Neuron (in vitro differentiated cells): Measurements from ENCODE around the gene PIGK.

Source experiments
- H2AFZ ChIP-seq: one replicate; pipeline ENCODE4 v1.6.1; 2013; ENCODE audit warnings: low read depth, mild to moderate bottlenecking, inconsistent platforms, low read length, moderate library complexity
- H3K27me3 ChIP-seq: one replicate; pipeline ENCODE4 v1.6.1; 2013; ENCODE audit warnings: low read length; ENCODE audit not compliant: insufficient read depth
- H3K36me3 ChIP-seq: one replicate; pipeline ENCODE4 v1.6.1; 2013; ENCODE audit warnings: low read length; ENCODE audit not compliant: insufficient read depth
- H3K4me1 ChIP-seq: one replicate; pipeline ENCODE4 v1.6.1; 2013; ENCODE audit warnings: low read length; ENCODE audit not compliant: insufficient read depth
- H3K4me3 ChIP-seq: 2 replicates; pipeline ENCODE4 v1.5.1; 2013; ENCODE audit warnings: mild to moderate bottlenecking, low read length, moderate library complexity
- H3K9me3 ChIP-seq: one replicate; pipeline ENCODE4 v1.6.1; 2013; ENCODE audit warnings: low read length

The PIGK gene

GRCh38 chr1:77121503-77121902 lies 97.7 kb downstream of the PIGK start:
- H3K4me3 ChIP-seq: no peak overlapping the region
- no peaks in the 10 kb centered on the region for H3K9me3 ChIP-seq
- no peaks in the 10 kb centered on the region for H3K27me3 ChIP-seq
- no peak overlapping the region for H2AFZ ChIP-seq
- H3K36me3 ChIP-seq: no peaks in the 10 kb centered on the region
- H3K4me1 ChIP-seq: peaks cover 7% of the 10 kb centered on the region

GRCh38 chr1:77120950-77121349 lies 98.3 kb downstream of the PIGK start:
- H3K9me3 ChIP-seq: no peaks in the 10 kb centered on the region
- H3K4me1 ChIP-seq: peaks cover 7% of the 10 kb centered on the region
- H3K27me3 ChIP-seq: no peaks in the 10 kb centered on the region
- no peak overlapping the region for H3K4me3 ChIP-seq
- H3K36me3 ChIP-seq: no peaks in the 10 kb centered on the region
- H2AFZ ChIP-seq: no peak overlapping the region

DNA sequence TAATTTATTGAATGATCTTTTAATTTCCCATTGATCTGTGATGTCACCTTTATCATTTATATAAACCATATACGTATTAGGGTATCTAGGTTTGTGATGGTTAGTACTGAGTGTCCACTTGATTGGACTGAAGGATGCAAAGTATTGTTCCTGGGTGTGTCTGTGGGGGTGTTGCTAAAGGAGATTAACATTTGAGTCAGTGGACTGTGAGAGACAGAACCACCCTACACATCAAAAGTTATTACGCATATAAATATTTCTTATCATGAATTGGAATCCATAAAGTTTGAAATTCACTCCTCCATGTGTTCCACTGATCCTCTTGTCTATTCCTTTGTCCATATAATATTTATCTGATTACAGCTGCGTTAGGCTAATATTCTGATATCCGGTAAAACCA lies 100.5 kb downstream of the PIGK start:
- no peaks in the 10 kb centered on the region for H3K36me3 ChIP-seq
- H3K27me3 ChIP-seq: no peaks in the 10 kb centered on the region
- H2AFZ ChIP-seq: no peak overlapping the region
- peaks cover 7% of the 10 kb centered on the region for H3K4me1 ChIP-seq
- no peak overlapping the region for H3K4me3 ChIP-seq
- no peaks in the 10 kb centered on the region for H3K9me3 ChIP-seq

DNA sequence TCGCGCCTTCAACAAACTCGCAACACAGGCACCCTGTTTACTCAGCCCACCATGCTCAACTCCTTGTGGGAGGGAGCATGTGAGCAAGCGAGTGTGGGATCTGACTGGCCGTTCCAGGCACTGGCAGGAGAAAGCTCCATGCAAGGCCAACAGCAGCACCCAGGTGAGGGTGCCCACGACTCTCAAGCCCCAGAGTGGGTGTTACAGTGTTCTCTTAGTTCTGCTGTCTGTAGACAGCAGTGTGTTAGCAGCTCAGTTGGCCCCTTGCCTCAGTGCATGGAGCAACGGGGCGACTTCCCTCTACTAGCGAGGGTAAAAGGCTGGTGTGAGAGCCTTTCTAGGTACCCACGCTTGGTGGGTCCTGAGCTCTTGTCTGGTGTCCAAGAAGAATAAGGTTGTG lies 114.6 kb downstream of the PIGK start:
- no peaks in the 10 kb centered on the region for H3K27me3 ChIP-seq
- no peak overlapping the region for H3K4me3 ChIP-seq
- H3K36me3 ChIP-seq: no peaks in the 10 kb centered on the region
- H3K9me3 ChIP-seq: peaks cover 2% of the 10 kb centered on the region
- peaks cover 3% of the 10 kb centered on the region for H3K4me1 ChIP-seq
- H2AFZ ChIP-seq: no peak overlapping the region

- Histone ChIP-seq H3K9me3 (peaks cover 2% of the 10 kb centered on the region), H3K4me3 (no peak overlapping the region), H3K27me3 (no peaks in the 10 kb centered on the region), H3K4me1 (peaks cover 3% of the 10 kb centered on the region), H2AFZ (no peak overlapping the region), H3K36me3 (no peaks in the 10 kb centered on the region)
Measured at GRCh38 chr1:77103486-77103885, 115.7 kb downstream of the PIGK start.

DNA sequence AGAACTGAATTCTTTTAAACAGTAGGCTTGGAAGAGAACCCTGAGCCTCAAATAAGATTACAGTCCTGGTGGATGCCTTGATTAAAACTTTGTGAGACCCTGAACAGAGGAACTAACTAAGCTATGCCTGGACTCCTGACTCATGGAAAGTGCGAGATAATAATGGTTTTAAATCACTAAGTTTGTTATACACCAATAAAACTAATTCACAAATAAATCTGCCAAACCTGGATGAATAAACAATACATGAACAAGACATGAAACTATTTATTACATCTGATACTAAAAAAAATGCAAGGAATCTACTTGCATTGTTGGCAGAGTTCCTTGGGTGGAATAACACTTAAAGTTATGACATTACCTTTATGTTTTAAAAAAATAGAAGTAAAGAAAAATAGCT lies 118.4 kb downstream of the PIGK start:
- H3K27me3 ChIP-seq: no peaks in the 10 kb centered on the region
- peaks cover 3% of the 10 kb centered on the region for H3K4me1 ChIP-seq
- H2AFZ ChIP-seq: no peak overlapping the region
- H3K9me3 ChIP-seq: peaks cover 5% of the 10 kb centered on the region
- H3K4me3 ChIP-seq: no peak overlapping the region
- H3K36me3 ChIP-seq: no peaks in the 10 kb centered on the region

- no peak overlapping the region for H2AFZ ChIP-seq
- H3K4me3 ChIP-seq: no peak overlapping the region
- H3K9me3 ChIP-seq: peaks cover 3% of the 10 kb centered on the region
- H3K36me3 ChIP-seq: no peaks in the 10 kb centered on the region
- peaks cover 11% of the 10 kb centered on the region for H3K4me1 ChIP-seq
- no peaks in the 10 kb centered on the region for H3K27me3 ChIP-seq
Measured at GRCh38 chr1:77096496-77097255, 122.6 kb downstream of the PIGK start.

DNA sequence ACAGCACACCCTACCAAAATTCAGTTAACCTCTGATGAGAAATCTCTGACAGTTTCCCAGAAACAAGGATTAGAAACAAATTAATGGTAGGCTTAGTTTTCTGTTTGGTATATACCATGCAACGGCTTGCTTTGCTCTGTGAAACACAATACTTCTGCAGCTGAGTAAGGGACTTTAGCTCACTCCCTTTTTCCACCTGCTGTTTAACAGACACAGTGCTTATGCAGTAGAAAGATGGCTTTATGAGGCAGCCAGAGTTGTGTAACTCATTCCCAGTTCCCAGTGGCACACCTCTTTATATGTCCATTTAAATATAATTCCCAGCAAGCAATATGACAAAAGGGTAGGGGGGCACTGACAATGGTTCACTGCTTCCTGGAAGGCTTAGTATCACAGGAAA lies 124.0 kb downstream of the PIGK start:
- Histone ChIP-seq H3K27me3 (no peaks in the 10 kb centered on the region), H3K9me3 (peaks cover 3% of the 10 kb centered on the region), H3K36me3 (no peaks in the 10 kb centered on the region), H2AFZ (no peak overlapping the region), H3K4me1 (peaks cover 8% of the 10 kb centered on the region), H3K4me3 (no peak overlapping the region)

GRCh38 chr1:77089756-77090155 lies 129.5 kb downstream of the PIGK start:
- Histone ChIP-seq H3K9me3 (no peaks in the 10 kb centered on the region), H3K4me3 (no peak overlapping the region), H3K4me1 (peaks cover 9% of the 10 kb centered on the region), H3K36me3 (no peaks in the 10 kb centered on the region), H3K27me3 (no peaks in the 10 kb centered on the region), H2AFZ (no peak overlapping the region)

GRCh38 chr1:77085109-77085508 lies 134.1 kb downstream of the PIGK start:
- H3K27me3 ChIP-seq: no peaks in the 10 kb centered on the region
- H2AFZ ChIP-seq: no peak overlapping the region
- no peaks in the 10 kb centered on the region for H3K9me3 ChIP-seq
- H3K4me1 ChIP-seq: peaks cover 9% of the 10 kb centered on the region
- no peaks in the 10 kb centered on the region for H3K36me3 ChIP-seq
- no peak overlapping the region for H3K4me3 ChIP-seq

- H3K36me3 ChIP-seq: no peaks in the 10 kb centered on the region
- no peaks in the 10 kb centered on the region for H3K27me3 ChIP-seq
- H3K4me1 ChIP-seq: peaks cover 2% of the 10 kb centered on the region
- no peak overlapping the region for H3K4me3 ChIP-seq
- H3K9me3 ChIP-seq: no peaks in the 10 kb centered on the region
- H2AFZ ChIP-seq: no peak overlapping the region
Measured at GRCh38 chr1:77084457-77084856, 134.8 kb downstream of the PIGK start.

DNA sequence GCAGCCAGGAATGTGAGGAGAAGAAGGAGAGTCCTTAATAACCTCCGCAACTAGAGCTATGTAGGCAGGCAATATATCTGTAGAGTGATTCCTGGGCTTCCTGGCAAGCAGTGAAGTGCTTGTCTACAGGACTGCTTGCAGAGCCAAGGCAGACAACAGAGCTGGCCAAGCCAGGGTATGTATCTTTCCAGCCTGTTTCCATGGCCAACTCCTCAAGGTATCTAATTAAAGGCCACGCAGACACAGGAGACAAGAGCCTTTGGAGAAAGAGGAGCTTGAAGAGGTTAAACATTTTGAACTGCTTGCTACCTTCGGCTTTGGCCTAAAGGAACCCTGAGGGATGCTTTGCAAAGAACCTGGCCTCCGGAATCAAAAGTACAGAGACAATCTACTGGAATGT lies 137.4 kb downstream of the PIGK start:
- H3K27me3 ChIP-seq: no peaks in the 10 kb centered on the region
- H3K4me3 ChIP-seq: no peak overlapping the region
- H3K9me3 ChIP-seq: no peaks in the 10 kb centered on the region
- H3K4me1 ChIP-seq: no peaks in the 10 kb centered on the region
- no peaks in the 10 kb centered on the region for H3K36me3 ChIP-seq
- no peak overlapping the region for H2AFZ ChIP-seq

- Histone ChIP-seq H3K27me3 (no peaks in the 10 kb centered on the region), H3K36me3 (no peaks in the 10 kb centered on the region), H3K9me3 (no peaks in the 10 kb centered on the region), H3K4me3 (no peak overlapping the region), H2AFZ (no peak overlapping the region), H3K4me1 (no peaks in the 10 kb centered on the region)
Measured at GRCh38 chr1:77076759-77077158, 142.5 kb downstream of the PIGK start.

DNA sequence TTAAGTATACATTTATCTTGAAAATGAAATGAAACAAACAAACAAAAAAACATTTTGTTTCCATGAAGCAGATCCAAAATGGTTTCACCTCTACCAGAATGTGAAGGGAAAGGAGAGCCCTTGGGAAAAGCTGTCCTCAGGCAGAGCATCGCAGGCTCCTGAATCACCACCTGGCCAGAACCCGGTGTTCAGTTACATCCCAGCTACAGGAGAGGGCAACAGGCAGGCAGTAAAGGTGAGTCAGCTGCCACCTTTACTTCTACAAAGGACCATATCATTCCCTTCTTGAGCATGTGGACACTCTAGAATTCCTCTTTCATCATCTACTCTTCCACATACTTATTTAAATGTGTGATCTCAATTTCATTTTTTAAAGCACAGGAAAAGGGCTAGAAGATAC lies 151.2 kb downstream of the PIGK start:
- Histone ChIP-seq H3K4me3 (no peak overlapping the region), H3K36me3 (peaks cover 7% of the 10 kb centered on the region), H3K9me3 (peaks cover 2% of the 10 kb centered on the region)

More for the DNA sequence above, 151.2 kb downstream of the PIGK start:
- no peaks in the 10 kb centered on the region for H3K27me3 ChIP-seq
- peaks cover 15% of the 10 kb centered on the region for H3K4me1 ChIP-seq
- H2AFZ ChIP-seq: no peak overlapping the region
